NCI-H2081 treated with DMSO at 0.1 percent for 48 hours (cell line): ENCODE results near the gene BAZ2B.
A peak's percentile ranks its signal among the peaks of the same experiment; 100 is the strongest.
"Not testable (repeated sequence)": the region's sequence is repeated elsewhere in the genome, so short reads cannot be mapped to it uniquely, and the experiment has no call there.

Experiments used
- DNase-seq: peaks from one replicate; lab custom pipeline; 2025; lab: John Stamatoyannopoulos, UW

Gene BAZ2B

DNA sequence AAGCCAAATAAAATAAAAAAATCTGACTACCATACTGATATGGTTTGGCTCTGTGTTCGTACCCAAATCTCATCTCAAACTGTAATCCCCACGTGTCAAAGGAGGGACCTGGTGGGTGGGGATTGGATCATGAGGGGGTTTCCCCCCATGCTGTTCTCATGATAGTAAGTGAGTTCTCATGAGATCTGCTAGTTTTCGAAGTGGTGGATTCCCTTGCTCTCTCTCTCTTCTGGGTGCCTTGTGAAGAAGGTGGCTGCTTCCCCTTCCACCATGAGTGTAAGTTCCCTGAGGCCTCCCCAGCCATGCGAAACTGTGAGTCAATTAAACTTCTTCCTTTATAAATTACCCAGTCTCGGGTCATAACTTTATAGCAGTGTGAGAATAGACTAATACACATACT lies 206.1 kb downstream of the BAZ2B start:
- no peak for DNase-seq

DNA sequence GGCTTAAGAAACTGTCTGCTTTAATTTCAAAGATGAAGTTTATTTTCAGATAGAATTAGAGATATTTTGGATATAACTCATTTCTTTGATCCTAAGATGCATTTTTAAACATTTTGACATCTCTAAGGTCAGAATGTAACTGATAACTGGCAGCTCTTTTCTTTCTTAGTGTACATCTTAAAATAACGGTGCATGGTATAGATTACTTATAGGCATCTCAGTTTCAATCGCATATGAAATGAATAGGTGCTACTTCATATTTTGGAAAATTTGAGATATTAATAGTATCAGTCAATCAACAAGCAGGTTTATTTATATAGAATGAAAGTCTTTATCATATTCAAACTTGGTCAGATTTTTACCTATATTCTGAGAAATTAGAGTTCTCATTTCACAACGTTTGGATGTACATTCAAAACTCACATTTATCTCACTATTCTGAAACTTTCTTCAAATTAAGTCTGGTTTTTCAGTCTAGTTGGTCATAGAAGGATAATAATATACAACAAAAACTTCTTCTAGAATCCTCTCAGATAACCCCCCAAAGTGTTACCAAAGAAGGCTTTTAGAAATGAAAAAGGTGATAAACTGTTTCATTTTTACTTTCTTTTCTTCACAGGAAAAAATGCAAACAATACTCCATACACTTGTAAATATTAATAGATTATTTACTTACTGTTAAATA lies 207.1 kb downstream of the BAZ2B start:
- DNase-seq = no peak

DNA sequence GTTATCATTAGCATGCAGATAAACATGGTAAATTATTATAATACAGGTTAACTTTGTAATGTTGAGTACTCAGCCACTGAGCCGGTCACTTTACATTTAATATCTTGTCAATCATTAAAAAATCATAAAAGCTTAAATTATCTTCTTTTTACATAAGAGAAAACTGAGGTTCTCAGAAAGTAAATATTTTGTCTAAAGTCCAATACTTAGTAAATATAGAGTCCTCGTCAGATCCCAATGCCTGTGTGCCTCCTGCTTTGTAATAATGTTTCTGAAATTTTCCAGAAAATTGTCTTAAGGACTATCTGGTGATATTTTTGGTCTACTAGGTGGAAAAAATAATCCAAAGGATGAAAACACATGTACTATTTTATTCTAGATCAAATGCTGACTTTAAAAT lies 213.6 kb downstream of the BAZ2B start:
- no peak for DNase-seq

DNA sequence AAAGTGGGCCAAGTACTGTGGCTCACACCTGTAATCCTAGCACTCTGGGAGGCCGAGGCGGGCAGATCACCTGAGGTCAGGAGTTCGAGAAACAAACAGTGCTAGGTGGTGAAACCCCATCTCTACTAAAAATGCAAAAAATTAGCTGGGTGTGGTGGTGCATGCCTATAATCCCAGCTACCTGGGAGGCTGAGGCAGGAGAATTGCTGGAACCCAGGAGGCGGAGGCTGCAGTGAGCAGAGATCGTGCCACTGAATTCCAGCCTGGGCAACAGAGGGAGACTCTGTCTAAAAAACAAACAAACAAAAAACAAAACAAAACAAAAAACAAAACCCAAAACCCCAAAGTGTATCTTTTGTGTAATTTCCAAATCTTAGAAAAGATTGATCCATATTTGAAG lies 214.2 kb downstream of the BAZ2B start:
- DNase-seq = not testable (repeated sequence)

DNA sequence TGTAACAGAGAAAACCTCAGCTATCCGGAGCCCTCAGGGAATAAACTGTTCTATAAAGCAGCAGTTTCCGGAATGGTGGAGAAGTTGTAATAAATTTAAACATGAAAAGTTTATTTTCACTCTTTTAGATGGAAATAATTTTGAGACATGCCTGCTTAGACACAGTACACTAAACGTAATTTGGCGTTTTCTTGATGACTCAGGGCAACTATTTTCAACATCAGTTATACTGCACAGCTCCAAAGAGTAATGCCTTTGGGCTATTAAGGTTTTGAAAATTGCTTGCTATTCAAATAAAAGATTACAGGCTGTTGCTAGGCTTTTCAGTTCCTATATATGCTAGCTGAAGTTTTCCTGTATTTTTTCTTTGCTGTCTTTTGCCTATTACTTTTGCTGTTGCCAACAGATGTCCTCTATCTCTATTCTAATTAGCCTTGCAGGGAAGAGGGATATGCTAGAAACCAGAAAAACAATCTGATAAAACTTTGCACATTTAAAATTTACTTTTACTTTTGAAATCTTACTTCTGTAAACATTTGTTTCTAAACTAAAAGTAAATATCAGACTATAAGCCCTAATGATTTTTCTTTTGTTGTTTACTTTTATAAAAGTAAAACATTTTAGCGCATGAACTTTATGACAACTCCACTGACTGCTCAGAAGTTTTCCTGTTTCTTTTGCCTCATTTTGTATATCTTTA lies 216.5 kb downstream of the BAZ2B start:
- DNase-seq = peak; percentile 28

DNA sequence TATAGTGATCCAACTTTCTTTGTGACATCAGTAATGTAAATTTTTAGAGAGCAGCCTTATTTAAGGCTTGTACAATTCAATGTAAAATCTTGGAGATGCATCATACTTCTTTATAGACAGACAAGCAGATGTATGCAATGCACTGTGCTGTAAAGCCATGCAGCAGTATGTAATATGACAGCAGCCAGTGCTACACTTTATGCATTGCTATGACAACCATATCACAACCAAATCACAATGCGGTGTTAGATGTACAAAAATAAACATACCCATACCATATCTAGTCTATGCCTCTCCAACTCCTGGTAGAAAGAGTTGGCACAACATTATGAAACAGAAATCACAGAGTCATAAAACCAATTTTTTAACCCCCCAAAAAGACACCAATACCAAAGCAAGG lies 219.5 kb downstream of the BAZ2B start:
- no peak for DNase-seq

DNA sequence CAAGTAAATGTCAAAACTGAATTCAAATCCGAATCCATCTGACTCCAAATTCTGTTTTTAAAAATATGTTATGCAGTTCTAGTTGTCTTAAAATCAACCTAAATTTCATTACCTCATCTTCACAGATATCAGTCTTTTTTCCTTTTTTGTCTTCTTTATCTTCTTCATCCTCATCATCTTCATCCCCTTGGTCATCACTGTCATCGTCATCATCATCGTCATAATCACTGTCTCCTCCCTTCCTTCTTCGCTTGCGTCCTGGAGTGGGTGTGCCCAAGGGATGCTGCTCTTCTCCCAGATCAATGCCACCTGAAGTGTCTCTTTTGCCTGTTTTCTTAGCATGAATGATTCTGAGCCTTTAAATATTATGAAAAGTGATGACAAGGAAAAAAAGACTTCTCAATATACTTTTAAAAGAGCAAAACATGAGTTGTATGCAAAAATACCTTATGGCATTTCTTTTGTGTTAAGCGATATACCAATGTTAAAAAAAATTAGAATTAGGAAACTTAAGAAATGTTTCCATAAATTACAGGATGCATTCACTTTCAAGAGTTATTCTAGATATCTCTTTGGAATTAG lies 233.8 kb downstream of the BAZ2B start:
- DNase-seq = no peak

DNA sequence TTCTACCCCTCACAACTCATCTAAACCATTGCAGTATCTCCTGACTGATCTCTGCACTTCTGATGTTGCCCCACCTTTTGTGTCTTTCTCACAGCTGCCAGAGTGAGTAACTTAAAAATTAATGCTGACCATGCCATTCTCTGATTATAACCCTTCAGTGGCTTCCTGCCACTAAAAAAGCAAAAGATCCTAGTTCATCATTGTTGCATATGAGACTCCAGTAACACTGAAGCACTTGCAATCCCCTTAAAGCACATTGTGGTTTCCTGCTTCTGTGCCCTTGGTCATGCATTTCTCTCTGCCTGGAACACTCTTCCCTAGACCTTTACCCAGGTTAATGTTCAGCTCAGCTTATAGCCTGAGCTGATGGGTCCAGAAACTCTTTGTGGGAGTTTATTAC lies 234.8 kb downstream of the BAZ2B start:
- no peak for DNase-seq

DNA sequence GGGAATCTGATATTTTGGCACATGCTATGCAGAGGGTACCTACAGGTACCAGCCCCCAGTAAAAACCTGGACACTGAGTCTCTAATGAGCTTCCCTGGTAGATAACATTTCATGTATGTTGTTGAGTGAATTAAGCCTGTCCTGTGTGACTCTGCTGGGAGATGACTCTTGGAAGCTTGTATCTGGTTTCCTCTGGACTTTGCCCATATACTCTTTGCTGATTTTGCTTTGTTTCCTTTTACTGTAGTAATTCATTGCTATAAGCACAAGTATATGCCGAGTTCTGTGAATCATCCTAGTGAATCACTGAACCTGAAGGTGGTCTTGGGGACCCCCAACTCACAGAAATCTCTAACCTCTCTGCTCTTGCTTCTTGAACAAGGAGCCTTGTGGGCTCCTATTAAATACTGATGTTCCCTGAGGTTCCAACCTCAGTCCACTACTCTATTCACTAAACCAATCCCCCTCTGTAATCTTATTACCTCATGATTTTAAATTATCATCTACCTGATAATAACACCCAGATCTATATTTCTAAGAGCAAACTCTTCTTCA lies 235.6 kb downstream of the BAZ2B start:
- no peak for DNase-seq

DNA sequence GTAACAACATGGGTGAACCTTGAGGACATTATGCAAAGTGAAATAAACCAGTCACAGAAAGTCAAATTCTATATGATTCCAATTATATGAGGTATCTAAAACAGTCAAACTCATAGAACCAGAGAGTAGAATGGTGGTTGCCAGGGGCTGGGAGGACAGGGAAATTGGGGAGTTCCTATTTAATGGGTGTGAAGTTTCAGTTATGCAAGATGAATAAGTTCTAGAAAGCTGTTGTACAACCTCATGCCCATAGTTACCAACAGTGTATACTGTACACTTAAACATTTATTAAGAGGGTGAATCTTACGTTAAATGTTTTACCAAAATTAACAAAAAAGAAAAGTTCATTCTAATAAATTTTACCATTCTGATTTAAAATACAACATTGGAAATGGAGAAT lies 237.2 kb downstream of the BAZ2B start:
- no peak for DNase-seq

DNA sequence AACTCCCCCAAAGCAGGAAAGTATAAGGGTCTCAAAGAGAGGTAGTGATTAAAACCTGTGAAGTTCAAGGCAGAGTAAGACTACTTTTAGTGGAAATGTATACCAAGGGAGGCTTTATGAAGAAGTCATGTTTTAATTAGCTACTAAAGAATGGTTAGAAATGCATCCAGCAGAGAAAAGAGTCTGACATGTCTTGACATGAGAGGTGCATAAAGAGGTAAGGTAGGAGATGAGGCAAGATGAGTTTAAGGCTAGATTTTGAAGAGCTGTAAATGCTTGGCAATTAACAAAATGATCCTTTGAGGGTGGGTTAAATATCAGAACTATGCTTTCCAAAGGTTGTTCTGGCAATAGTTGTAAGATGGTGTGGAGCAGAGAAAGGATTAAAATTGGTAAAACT lies 241.1 kb downstream of the BAZ2B start:
- DNase-seq = no peak

DNA sequence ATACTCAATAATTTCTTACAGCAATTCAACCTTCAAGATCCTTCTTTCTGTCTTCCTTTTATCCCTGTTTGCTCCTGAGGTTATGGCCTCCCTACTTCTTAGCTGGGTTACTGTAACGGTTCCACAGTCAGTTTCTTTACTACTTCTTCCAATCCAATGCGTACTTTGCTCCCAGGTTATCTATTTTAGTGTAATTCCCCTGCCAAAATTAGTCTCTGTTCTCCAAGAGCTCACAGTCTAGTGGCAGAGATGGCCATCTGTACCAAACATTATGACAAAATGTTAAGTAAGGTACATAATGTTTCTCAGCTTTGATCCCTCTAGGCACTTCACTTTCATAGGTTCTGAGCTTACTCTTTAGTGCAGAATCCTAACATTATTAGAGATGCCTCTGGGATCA lies 244.8 kb downstream of the BAZ2B start:
- no peak for DNase-seq

DNA sequence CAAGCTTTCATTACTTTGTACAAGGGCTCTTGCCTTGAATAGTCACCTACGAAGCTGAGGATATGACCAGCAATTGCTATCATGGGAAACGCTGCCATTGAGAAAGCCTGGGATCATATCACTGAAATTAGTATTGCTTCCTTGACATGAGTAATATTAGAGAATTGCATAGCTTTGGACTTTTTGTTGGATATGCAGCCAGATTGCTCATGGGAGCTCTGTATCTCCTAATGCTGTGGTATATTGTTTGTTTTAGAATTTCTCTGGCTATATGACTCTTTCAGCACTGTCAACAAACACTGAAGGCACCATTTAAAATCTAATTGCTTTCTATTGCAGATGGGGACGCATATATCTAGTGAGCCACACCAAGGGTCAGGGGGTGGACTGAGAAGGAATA lies 249.8 kb downstream of the BAZ2B start:
- DNase-seq = no peak

DNA sequence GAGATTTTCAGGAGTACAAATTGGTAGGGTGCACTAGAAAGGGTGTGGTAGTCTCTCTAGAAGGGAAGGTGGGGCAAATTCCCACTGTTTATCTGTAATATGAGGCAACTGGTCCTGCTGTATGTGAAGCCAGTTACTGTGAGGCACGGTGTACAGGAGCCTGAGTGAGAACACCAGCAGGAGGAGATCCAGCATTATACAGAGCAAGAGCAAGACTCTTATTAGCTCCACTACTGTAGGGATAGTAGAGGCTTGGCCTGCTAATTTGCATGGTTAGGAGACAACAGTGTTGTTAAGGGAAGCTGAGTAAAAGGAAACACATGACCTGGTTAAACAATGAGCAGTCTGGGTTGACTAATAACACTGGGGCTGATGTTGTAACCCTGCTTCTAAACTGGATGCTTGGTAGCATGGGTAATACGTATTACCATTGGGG lies 253.5 kb downstream of the BAZ2B start:
- DNase-seq = no peak

DNA sequence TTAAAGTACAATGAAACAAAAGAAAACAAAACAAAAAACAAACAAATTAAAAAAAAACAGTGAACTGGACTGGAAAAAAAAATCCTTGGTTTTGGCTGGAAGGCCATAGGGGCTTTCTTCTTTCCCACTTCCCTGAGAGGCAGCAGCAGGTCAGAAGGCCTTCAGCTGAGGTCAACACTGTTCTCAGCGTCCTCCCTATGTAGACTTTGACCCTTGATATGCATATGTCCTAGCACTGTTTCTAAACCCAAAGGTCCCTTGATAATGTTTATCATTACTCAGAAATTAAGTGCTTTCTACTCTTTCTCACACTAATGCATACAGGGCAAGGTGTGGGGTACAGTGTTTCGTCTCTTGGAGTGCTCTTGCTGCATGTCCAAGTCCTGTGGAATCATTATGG lies 254.3 kb downstream of the BAZ2B start:
- no peak for DNase-seq

DNA sequence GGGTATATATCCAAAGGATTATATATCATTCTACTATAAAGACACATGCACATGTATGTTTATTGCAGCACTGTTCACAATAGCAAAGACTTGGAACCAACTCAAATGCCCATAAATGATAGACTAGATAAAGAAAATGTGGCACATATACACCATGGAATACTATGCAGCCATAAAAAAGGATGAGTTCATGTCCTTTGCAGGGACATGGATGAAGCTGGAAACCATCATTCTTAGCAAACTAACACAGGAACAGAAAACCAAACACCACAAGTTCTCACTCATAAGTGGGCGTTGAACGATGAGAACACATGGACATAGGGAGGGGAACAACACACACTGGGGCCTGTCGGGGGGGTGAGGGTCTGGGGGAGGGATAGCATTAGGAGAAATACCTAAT lies 254.7 kb downstream of the BAZ2B start:
- not testable (repeated sequence) for DNase-seq

DNA sequence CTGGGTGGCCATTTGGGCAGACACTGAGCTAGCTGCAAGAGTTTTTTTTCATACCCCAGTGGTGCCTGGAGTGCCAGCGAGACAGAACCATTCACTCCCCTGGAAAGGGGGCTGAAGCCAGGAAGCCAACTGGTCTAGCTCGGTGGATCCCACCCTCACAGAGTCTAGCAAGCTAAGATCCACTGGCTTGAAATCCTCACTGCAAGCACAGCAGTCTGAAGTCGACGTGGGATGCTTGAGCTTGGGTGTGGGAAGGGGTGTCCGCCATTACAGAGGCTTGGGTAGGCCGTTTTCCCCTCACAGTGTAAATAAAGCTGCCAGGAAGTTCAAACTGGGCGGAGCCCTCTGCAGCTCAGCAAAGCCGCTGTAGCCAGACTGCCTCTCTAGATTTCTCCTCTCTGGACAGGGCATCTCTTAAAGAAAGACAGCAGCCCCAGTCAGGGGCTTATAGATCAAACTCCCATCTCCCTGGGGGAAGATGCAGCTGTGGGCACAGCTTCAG lies 260.2 kb downstream of the BAZ2B start:
- no peak for DNase-seq

DNA sequence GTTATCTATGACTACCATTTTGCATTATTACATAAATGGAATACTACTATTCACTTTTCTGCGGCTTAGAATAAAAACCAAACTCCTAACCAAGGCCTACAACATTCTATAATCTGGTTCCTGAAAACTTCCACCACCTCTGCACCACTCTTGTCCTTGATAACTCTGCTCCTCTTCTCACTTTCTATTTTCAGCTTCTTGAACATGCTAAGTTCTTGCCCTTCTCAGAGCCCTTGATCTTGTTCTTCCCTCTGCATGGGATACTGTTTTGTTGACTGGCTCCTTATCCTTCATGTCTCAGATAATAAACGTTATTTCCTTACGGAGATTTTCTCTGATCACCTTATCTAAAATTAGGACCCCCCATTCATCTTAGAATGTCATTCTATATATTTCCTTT lies 264.4 kb downstream of the BAZ2B start:
- no peak for DNase-seq

DNA sequence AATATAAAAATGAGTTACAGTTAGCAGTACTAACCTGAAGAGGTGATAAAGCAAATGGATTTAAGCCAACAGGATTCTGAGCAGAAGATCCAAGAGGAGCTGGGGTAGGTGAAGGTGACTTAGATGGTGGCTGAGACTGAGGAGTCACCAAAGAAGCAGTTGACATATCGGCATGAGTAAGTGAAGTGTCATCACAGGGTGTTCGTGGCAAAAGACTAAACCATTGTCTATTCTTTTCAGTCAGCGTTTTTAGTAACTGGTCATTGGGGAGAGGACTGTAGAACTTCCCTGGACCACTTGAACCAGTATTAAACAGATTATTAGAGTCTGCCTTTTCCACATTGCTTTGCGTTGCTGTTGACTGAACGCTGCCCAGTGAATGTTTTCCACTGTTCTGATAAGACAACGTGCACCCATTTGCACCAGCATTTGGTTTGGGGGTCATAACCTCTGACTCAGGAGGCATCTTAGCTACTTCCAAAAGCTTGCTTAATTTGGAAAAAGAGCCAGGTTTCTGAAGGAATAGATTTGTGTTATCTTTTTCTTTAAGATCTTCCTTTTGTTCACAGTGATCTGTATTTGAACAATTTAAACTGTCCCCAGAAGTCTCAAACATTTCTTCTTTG lies 266.6 kb downstream of the BAZ2B start:
- DNase-seq = no peak

DNA sequence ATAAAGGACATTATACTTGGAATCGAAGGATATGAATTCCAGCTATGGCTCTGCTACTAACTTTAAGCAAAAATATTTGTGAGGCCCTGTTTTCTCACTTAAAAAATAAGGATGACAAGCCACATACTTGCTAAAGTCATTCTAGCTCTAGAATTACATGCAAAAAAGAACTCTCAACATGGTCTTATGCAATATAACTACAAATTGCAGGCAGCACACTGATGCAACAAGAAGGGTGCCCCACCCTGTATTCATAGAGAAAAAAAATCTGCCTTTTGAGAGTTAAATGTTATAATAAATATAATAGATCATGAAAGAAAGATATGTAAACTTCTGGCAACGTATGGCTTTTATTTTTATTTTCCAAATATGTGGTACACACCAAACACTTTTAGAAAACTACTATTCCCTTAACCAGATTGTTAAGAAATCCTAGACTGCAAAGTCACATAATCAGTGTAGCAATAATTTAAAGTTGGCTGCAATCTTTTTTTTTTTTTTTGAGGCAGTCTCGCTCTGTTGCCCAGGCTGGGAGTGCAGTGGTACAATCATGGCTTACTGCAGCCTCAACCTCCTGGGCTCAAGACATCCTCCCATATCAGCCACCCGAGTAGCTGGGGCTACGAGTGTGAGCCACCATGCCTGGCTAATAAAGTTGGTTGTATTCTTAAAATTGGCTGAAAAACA lies 289.6 kb downstream of the BAZ2B start:
- no peak for DNase-seq

DNA sequence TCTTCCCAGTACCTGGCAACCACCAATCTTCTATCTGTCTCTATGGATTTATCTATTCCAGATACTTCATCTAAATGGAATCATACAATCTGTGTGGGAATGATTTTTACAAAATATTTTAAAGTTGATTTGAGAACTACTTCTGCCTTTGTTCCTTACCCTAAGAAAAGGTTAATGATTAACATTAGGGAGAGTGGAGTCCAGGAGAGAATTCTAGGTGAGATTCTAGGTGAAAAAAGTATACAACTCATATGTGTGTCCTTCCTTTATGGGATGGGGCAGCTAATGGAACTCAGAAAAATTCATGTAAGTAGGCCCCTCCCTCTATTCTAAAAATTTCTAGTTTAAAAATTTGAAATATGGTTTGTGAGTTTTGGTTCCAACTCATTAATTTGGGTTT lies 293.9 kb downstream of the BAZ2B start:
- DNase-seq = no peak
